HCT116 (cell line): ENCODE measurements around the gene FGF14. TPM values are rescaled to one million over a fixed set of nuclear protein-coding genes. Genes with fewer than 3 reads are reported as not detected.
"Not testable (repeated sequence)": the region's sequence is repeated elsewhere in the genome, so short reads cannot be mapped to it uniquely, and the experiment has no call there.

Experiments used
- ATAC-seq: fragments of 200-7000 bp; cut with Tn5 transposase; 2 replicates; pipeline ENCODE4 v1.9.1; 2020; ENCODE audit warnings: mild to moderate bottlenecking, moderate library complexity
- BruUV-seq: library from RNA; stranded (reverse); fragments of 400-500 nt; replicated peaks from 2 replicates; lab custom pipeline; 2021; lab: Mats Ljungman, UMichigan
- CTCF ChIA-PET: fragments of 300-600 bp; sonication (Branson Sonifier 250); formaldehyde crosslinking; loops from one replicate; lab custom pipeline; 2021; ENCODE audit warnings: antibody characterized with exemption; lab: Charles Lee
- POLR2A ChIA-PET: fragments of 300-600, 350-600 bp; sonication (Branson Sonifier 250); formaldehyde crosslinking; loops from one replicate; lab custom pipeline; 2021; ENCODE audit warnings: antibody characterized with exemption; lab: Charles Lee
- RAD21 ChIA-PET, 2 experiments: fragments of 300-600 bp; sonication (Branson Sonifier 250); formaldehyde crosslinking; loops; one replicate each; lab custom pipeline; 2023; ENCODE audit warnings: low total read pairs in 2 of 2; ENCODE audit not compliant: uncharacterized antibody in 2 of 2, unreplicated experiment in 2 of 2, low non-redundant PET in 1 of 2; lab: Charles Lee
- DNase-seq: peaks from one replicate; pipeline ENCODE4 v3.0.0-alpha.2; 2010; ENCODE audit warnings: low read depth, low spot score
- H2AFZ ChIP-seq: fragments of 200-600 bp; shearing (Covaris generic), sonication (generic); 2 replicates; pipeline ENCODE4 v1.6.1; 2017; ENCODE audit warnings: low read depth, mixed run types, mixed read lengths, antibody characterized with exemption, low read length; ENCODE audit not compliant: poor library complexity, severe bottlenecking
- H3K27ac ChIP-seq: 2 replicates; pipeline ENCODE4 v1.5.1; 2012; ENCODE audit warnings: low read depth, low read length
- H3K27me3 ChIP-seq: fragments of 200-600 bp; sonication (generic); 2 replicates; pipeline ENCODE4 v1.6.1; 2016; ENCODE audit warnings: mixed run types, low read length, mixed read lengths; ENCODE audit not compliant: insufficient read depth
- H3K36me3 ChIP-seq, 2 experiments: fragments of 200-500 bp in 1 of 2; fragments of 200-600 bp in 1 of 2; sonication (Bioruptor generic) in 1 of 2; sonication (generic) in 1 of 2; 2 replicates each; pipeline versions ENCODE4 v1.5.1 to v1.6.1; 2014 to 2016; ENCODE audit warnings: low read length in 2 of 2, inconsistent platforms in 1 of 2, mixed read lengths in 1 of 2, mixed run types in 1 of 2; ENCODE audit not compliant: insufficient read depth in 2 of 2, control insufficient read depth in 1 of 2
- H3K4me1 ChIP-seq, 2 experiments: fragments of 200-600 bp in 1 of 2; sonication (generic) in 1 of 2; 2 replicates each; pipeline versions ENCODE4 v1.5.1 to v1.6.1; 2012 to 2017; ENCODE audit warnings: low read length in 2 of 2, inconsistent platforms in 1 of 2, mild to moderate bottlenecking in 1 of 2, mixed read lengths in 1 of 2, mixed run types in 1 of 2, moderate library complexity in 1 of 2; ENCODE audit not compliant: insufficient read depth in 2 of 2, control insufficient read depth in 1 of 2
- H3K4me2 ChIP-seq: fragments of 200-600 bp; sonication (generic); 2 replicates; pipeline ENCODE4 v1.6.1; 2017; ENCODE audit warnings: mixed run types, low read length, mixed read lengths
- H3K4me3 ChIP-seq, 2 experiments: fragments of 200-600 bp in 1 of 2; sonication (generic) in 1 of 2; replicated peaks in 1 of 2; 2 replicates each; pipeline ENCODE4 v1.5.1; 2011 to 2016; ENCODE audit warnings: low read length in 2 of 2, control low read depth in 1 of 2, low read depth in 1 of 2, mild to moderate bottlenecking in 1 of 2, mixed read lengths in 1 of 2, mixed run types in 1 of 2
- H3K79me2 ChIP-seq: fragments of 200-600 bp; sonication (generic); 2 replicates; pipeline ENCODE4 v1.6.1; 2017; ENCODE audit warnings: mild to moderate bottlenecking, mixed run types, low read length, moderate library complexity, mixed read lengths; ENCODE audit not compliant: insufficient read depth
- H3K9ac ChIP-seq: fragments of 200-600 bp; sonication (generic); 2 replicates; pipeline ENCODE4 v1.6.1; 2016; ENCODE audit warnings: low read length, mixed read lengths
- H3K9me2 ChIP-seq: fragments of 200-600 bp; sonication (generic), shearing (Covaris generic); 2 replicates; pipeline ENCODE4 v1.6.1; 2017; ENCODE audit warnings: mixed run types, mild to moderate bottlenecking, moderate library complexity; ENCODE audit not compliant: insufficient read depth
- H3K9me3 ChIP-seq, 2 experiments: fragments of 200-500 bp in 1 of 2; fragments of 200-600 bp in 1 of 2; sonication (Bioruptor generic) in 1 of 2; sonication (generic) in 1 of 2; 2 replicates each; pipeline ENCODE4 v1.6.1; 2014 to 2017; ENCODE audit warnings: low read length in 2 of 2, mixed read lengths in 2 of 2, inconsistent platforms in 1 of 2, low read depth in 1 of 2, mild to moderate bottlenecking in 1 of 2, mixed run types in 1 of 2, moderate library complexity in 1 of 2; ENCODE audit not compliant: control insufficient read depth in 1 of 2, insufficient read depth in 1 of 2
- H4K20me1 ChIP-seq: fragments of 200-600 bp; sonication (generic), shearing (Covaris generic); 2 replicates; pipeline ENCODE4 v1.6.1; 2017; ENCODE audit warnings: mixed run types, mild to moderate bottlenecking, moderate library complexity; ENCODE audit not compliant: insufficient read depth
- ATF3 ChIP-seq: IDR thresholded peaks from 2 replicates; pipeline ENCODE4 v1.6.1; 2012
- CBX3 ChIP-seq: IDR thresholded peaks from 2 replicates; pipeline ENCODE4 v1.6.1; 2012; ENCODE audit warnings: low read depth
- CEBPB ChIP-seq: IDR thresholded peaks from 2 replicates; pipeline ENCODE4 v1.6.1; 2012; ENCODE audit warnings: low read depth
- CTCF ChIP-seq, 3 experiments: fragments of 200-600 bp in 1 of 3; sonication (generic) in 1 of 3; IDR thresholded peaks in 2 of 3; conservative IDR thresholded peaks in 1 of 3; 2 replicates each; pipeline ENCODE4 v1.5.1; 2012 to 2017; ENCODE audit warnings: low read depth in 2 of 3, low read length in 2 of 3, antibody characterized with exemption in 1 of 3, borderline replicate concordance in 1 of 3, control low read depth in 1 of 3, mild to moderate bottlenecking in 1 of 3, mixed read lengths in 1 of 3, mixed run types in 1 of 3, moderate library complexity in 1 of 3; ENCODE audit not compliant: insufficient read depth in 1 of 3
- EGR1 ChIP-seq: IDR thresholded peaks from 2 replicates; pipeline ENCODE4 v1.6.1; 2012; ENCODE audit warnings: low read depth
- ELF1 ChIP-seq: IDR thresholded peaks from 2 replicates; pipeline ENCODE4 v1.6.1; 2012; ENCODE audit warnings: low read depth, borderline replicate concordance
- EZH2 ChIP-seq: fragments of 200-600 bp; sonication (generic); IDR thresholded peaks from 2 replicates; pipeline ENCODE4 v1.6.1; 2017; ENCODE audit warnings: antibody characterized with exemption, mixed run types
- EZH2phosphoT487 ChIP-seq: fragments of 200-600 bp; IDR thresholded peaks from 2 replicates; pipeline ENCODE4 v1.6.1; 2018; ENCODE audit warnings: antibody characterized with exemption, borderline replicate concordance
- FOSL1 ChIP-seq: IDR thresholded peaks from 2 replicates; pipeline ENCODE4 v1.6.1; 2012; ENCODE audit warnings: low read depth
- JUND ChIP-seq: IDR thresholded peaks from 2 replicates; pipeline ENCODE4 v1.6.1; 2012
- POLR2AphosphoS5 ChIP-seq: IDR thresholded peaks from 2 replicates; pipeline ENCODE4 v1.6.1; 2011; ENCODE audit warnings: mild to moderate bottlenecking, low read depth, low read length, moderate library complexity
- RAD21 ChIP-seq: IDR thresholded peaks from 2 replicates; pipeline ENCODE4 v1.6.1; 2012; ENCODE audit warnings: low read depth, mild to moderate bottlenecking
- SIN3A ChIP-seq: IDR thresholded peaks from 2 replicates; pipeline ENCODE4 v1.6.1; 2012; ENCODE audit warnings: low read depth
- SP1 ChIP-seq: IDR thresholded peaks from 2 replicates; pipeline ENCODE4 v1.6.1; 2012; ENCODE audit warnings: low read depth
- SRF ChIP-seq: IDR thresholded peaks from 2 replicates; pipeline ENCODE4 v1.6.1; 2012; ENCODE audit warnings: low read depth
- YY1 ChIP-seq: IDR thresholded peaks from 2 replicates; pipeline ENCODE4 v1.6.1; 2011; ENCODE audit warnings: low read length, low read depth, moderate library complexity, mild to moderate bottlenecking; ENCODE audit not compliant: insufficient replicate concordance; ENCODE audit errors: extremely low read depth
- ZBTB33 ChIP-seq: IDR thresholded peaks from 2 replicates; pipeline ENCODE4 v1.6.1; 2011; ENCODE audit warnings: mild to moderate bottlenecking, low read length, moderate library complexity; ENCODE audit not compliant: insufficient replicate concordance; ENCODE audit errors: extremely low read depth
- ZFX ChIP-seq: fragments of 450-650 bp; IDR thresholded peaks from 2 replicates; pipeline ENCODE4 v1.6.1; 2017
- ZNF274 ChIP-seq: fragments of 200-500 bp; sonication (Bioruptor generic); IDR thresholded peaks from 2 replicates; pipeline ENCODE4 v1.6.1; 2014; ENCODE audit warnings: mild to moderate bottlenecking, low read depth, low read length, inconsistent platforms
- intact Hi-C: fragments of 100-400 bp; cut with micrococcal nuclease; formaldehyde crosslinking; loops from 2 replicates; pipeline ENCODE4 v1.10.0; 2022
- total RNA-seq: library from RNA; stranded (reverse); gene quantifications from one replicate; pipeline ENCODE4 v1.2.1, GENCODE V29; 2021; ENCODE audit not compliant: unreplicated experiment

FGF14 gene
- total RNA-seq, 1 experiment from 2014 or later: not detected

GRCh38 chr13:101837778-101838177, 564.1 kb downstream of the FGF14 start:
- H3K4me2 ChIP-seq, H3K36me3 ChIP-seq, H3K4me1 ChIP-seq, H3K79me2 ChIP-seq, intact Hi-C loops, RAD21 ChIA-PET, H3K9me2 ChIP-seq, H3K27ac ChIP-seq, H4K20me1 ChIP-seq, POLR2A ChIA-PET, H3K9ac ChIP-seq, H2AFZ ChIP-seq, BruUV-seq, CTCF ChIA-PET, H3K27me3 ChIP-seq, H3K4me3 ChIP-seq, DNase-seq, ATAC-seq: not testable (repeated sequence)
- peaks cover 0 to 13% of the 10 kb centered on the region in 2 experiments; a peak in 1 of 4 replicates for H3K9me3 ChIP-seq

- intact Hi-C loops: no loop called here
- H3K36me3 ChIP-seq: no peaks in the 10 kb centered on the region
- H3K4me3 ChIP-seq: no peak overlapping the region
- no peaks in the 10 kb centered on the region for H3K79me2 ChIP-seq
- H3K4me2 ChIP-seq: no peak overlapping the region
- ATAC-seq (no peak), DNase-seq (no peak)
- H3K27ac ChIP-seq: no peak overlapping the region
- H4K20me1 ChIP-seq: no peaks in the 10 kb centered on the region
- no TSS peak for BruUV-seq
- POLR2A ChIA-PET: no interaction called here
- H3K4me1 ChIP-seq: no peaks in the 10 kb centered on the region
- RAD21 ChIA-PET: no interaction called here
- H3K9ac ChIP-seq: no peak overlapping the region
- H3K9me3 ChIP-seq: peaks cover 0 to 10% of the 10 kb centered on the region in 2 experiments; a peak in 1 of 4 replicates
- no peaks in the 10 kb centered on the region for H3K9me2 ChIP-seq
- H2AFZ ChIP-seq: no peak overlapping the region
- TF ChIP-seq SRF (no peak), RAD21 (no peak), ZFX (no peak), YY1 (no peak), ATF3 (no peak), JUND (no peak), ZNF274 (no peak), POLR2AphosphoS5 (no peak), CTCF (IDR thresholded peaks at IDR 0.05 in 2 of 3, conservative IDR thresholded peaks at IDR 0.05 in 1 of 3; ENCODE audit: borderline replicate concordance in 1 of 3, insufficient read depth in 1 of 3, low read depth in 2 of 3, low read length in 2 of 3) (no peak), CEBPB (no peak), CBX3 (no peak), EZH2phosphoT487 (no peak), FOSL1 (no peak), SP1 (no peak), EZH2 (no peak), EGR1 (no peak), ELF1 (no peak), ZBTB33 (no peak), SIN3A (no peak)
- TF ChIP-seq, all 23 proteins: peak for 0
- no peaks in the 10 kb centered on the region for H3K27me3 ChIP-seq
- CTCF ChIA-PET: no interaction called here
Observed at GRCh38 chr13:101837288-101837687, 564.6 kb downstream of the FGF14 start.
